Neural cell (in vitro differentiated cells): Measurements from ENCODE around the gene C11orf54. TPM values are rescaled to one million over a fixed set of nuclear protein-coding genes. Genes with fewer than 3 reads are reported as not detected.

Source experiments
- H2AFZ ChIP-seq: fragments of 200-600, 300-800 bp; sonication (generic), shearing (Covaris generic); 2 replicates; pipeline ENCODE4 v1.6.0; 2014; ENCODE audit warnings: low read depth, mild to moderate bottlenecking, antibody characterized with exemption, low read length, moderate library complexity
- H3F3A ChIP-seq: fragments of 200-600 bp; shearing (Covaris generic); 2 replicates; pipeline ENCODE4 v1.6.1; 2016; ENCODE audit warnings: mild to moderate bottlenecking, moderate library complexity, mixed read lengths, antibody characterized with exemption, low read length; ENCODE audit not compliant: insufficient read depth, poor library complexity, severe bottlenecking
- H3K27ac ChIP-seq: fragments of 200-600, 300-800 bp; sonication (generic), shearing (Covaris generic); 2 replicates; pipeline ENCODE4 v1.5.1; 2014; ENCODE audit warnings: mild to moderate bottlenecking, low read length, moderate library complexity
- H3K27me3 ChIP-seq: fragments of 300-800, 200-600 bp; sonication (generic), shearing (Covaris generic); 2 replicates; pipeline ENCODE4 v1.6.0; 2014; ENCODE audit warnings: mild to moderate bottlenecking, low read depth, low read length, moderate library complexity; ENCODE audit not compliant: insufficient read depth
- H3K36me3 ChIP-seq: fragments of 300-800, 200-600 bp; sonication (generic), shearing (Covaris generic); 2 replicates; pipeline ENCODE4 v1.5.1; 2014; ENCODE audit warnings: mild to moderate bottlenecking, antibody characterized with exemption, low read length, moderate library complexity; ENCODE audit not compliant: insufficient read depth
- H3K4me2 ChIP-seq: fragments of 300-800, 200-600 bp; sonication (generic), shearing (Covaris generic); 2 replicates; pipeline ENCODE4 v1.6.0; 2014; ENCODE audit warnings: mild to moderate bottlenecking, low read length
- H3K4me3 ChIP-seq: fragments of 300-800, 200-600 bp; sonication (generic), shearing (Covaris generic); 2 replicates; pipeline ENCODE4 v1.5.1; 2014; ENCODE audit warnings: mild to moderate bottlenecking, low read length, moderate library complexity
- H3K79me2 ChIP-seq: fragments of 200-600 bp; shearing (Covaris generic); replicated peaks from 2 replicates; pipeline ENCODE4 v1.6.0; 2014; ENCODE audit warnings: mild to moderate bottlenecking, low read length, moderate library complexity; ENCODE audit not compliant: insufficient read depth
- H3K9ac ChIP-seq: fragments of 300-800, 200-600 bp; sonication (generic), shearing (Covaris generic); 2 replicates; pipeline ENCODE4 v1.6.1; 2016; ENCODE audit warnings: mild to moderate bottlenecking, low read length, mixed read lengths
- H3K9me2 ChIP-seq: fragments of 200-600 bp; shearing (Covaris generic); 2 replicates; pipeline ENCODE4 v1.6.1; 2016; ENCODE audit warnings: mild to moderate bottlenecking, low read length, mixed read lengths; ENCODE audit not compliant: insufficient read depth
- H3K9me3 ChIP-seq: fragments of 200-600, 300-800 bp; sonication (generic), shearing (Covaris generic); 2 replicates; pipeline ENCODE4 v1.6.1; 2016; ENCODE audit warnings: mild to moderate bottlenecking, mixed run types, low read length, moderate library complexity, mixed read lengths
- H4K20me1 ChIP-seq: fragments of 200-600 bp; shearing (Covaris generic); 2 replicates; pipeline ENCODE4 v1.6.1; 2016; ENCODE audit warnings: mild to moderate bottlenecking, mixed run types; ENCODE audit not compliant: insufficient read depth
- EP300 ChIP-seq: fragments of 450-650 bp; conservative IDR thresholded peaks from 2 replicates; pipeline ENCODE4 v1.6.1; 2014; ENCODE audit warnings: antibody characterized with exemption, mild to moderate bottlenecking, moderate library complexity; ENCODE audit not compliant: poor library complexity, severe bottlenecking
- EZH2 ChIP-seq: fragments of 200-600, 300-800 bp; shearing (Covaris generic), sonication (generic); IDR thresholded peaks from 2 replicates; pipeline ENCODE4 v1.6.1; 2014; ENCODE audit warnings: antibody characterized with exemption, low read length, borderline replicate concordance, mild to moderate bottlenecking; ENCODE audit not compliant: insufficient read depth, poor library complexity, severe bottlenecking
- MXI1 ChIP-seq: fragments of 450-650 bp; conservative IDR thresholded peaks from 2 replicates; pipeline ENCODE4 v1.6.1; 2014; ENCODE audit warnings: antibody characterized with exemption, mild to moderate bottlenecking; ENCODE audit not compliant: poor library complexity, severe bottlenecking
- POLR2AphosphoS5 ChIP-seq: IDR thresholded peaks from 2 replicates; pipeline ENCODE4 v1.6.1; 2012
- RAD21 ChIP-seq: fragments of 450-650 bp; conservative IDR thresholded peaks from 2 replicates; pipeline ENCODE4 v1.6.1; 2014; ENCODE audit warnings: antibody characterized with exemption, mild to moderate bottlenecking, moderate library complexity
- SMC3 ChIP-seq: fragments of 450-650 bp; conservative IDR thresholded peaks from 2 replicates; pipeline ENCODE4 v1.6.1; 2014; ENCODE audit warnings: antibody characterized with exemption, mild to moderate bottlenecking, moderate library complexity; ENCODE audit not compliant: poor library complexity
- TAF1 ChIP-seq: IDR thresholded peaks from 2 replicates; pipeline ENCODE4 v1.6.1; 2012; ENCODE audit warnings: low read depth
- polyA plus RNA-seq: library from polyadenylated mRNA; depleted of rRNA; stranded (reverse); fragments of >200 nt; gene quantifications from 2 replicates; pipeline ENCODE4 v1.2.3, GENCODE V29; 2014
- TF ChIP-seq, protein P1 (sequence below): IDR thresholded peaks from 2 replicates; pipeline ENCODE4 v1.6.1; 2012; ENCODE audit warnings: borderline replicate concordance
- TF ChIP-seq, protein P2 (sequence below): fragments of 450-650 bp; IDR thresholded peaks from 2 replicates; pipeline ENCODE4 v1.5.1; 2014; ENCODE audit warnings: antibody characterized with exemption, mild to moderate bottlenecking, moderate library complexity; ENCODE audit not compliant: poor library complexity, severe bottlenecking

Gene C11orf54
- polyA plus RNA-seq, 1 donor from 2014 or later = 35.0 TPM

DNA sequence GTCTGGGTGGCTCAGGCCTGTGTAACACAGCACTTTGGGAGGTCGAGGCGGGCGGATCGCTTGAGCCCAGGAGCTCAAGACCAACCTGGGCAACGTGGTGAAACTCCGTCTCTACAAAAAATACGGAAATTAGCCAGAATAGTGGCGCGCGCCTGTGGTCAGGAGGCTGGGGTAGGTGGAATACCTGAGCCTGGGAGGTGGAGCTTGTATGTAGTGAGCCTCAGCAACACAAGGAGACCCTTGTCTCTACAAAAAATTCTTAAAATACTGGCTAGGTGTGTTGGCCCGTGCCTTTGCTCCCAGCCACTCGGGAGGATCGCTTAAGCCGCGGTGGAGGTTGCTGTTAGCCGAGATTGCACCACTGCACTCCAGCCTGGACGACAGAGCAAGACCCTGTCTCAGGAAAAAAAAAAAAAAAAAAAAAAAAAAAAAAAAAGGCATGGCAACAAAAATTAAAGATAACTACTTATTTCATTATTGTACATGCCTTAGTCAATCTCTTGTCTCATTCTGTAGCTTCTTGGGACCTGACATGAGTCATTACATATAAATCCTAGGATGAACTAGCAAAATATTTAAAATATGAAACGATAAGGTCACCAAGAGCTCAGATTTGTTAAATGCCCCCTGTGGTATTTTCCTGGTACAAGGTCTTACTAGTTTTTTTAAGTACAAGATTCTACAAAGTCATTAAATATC, 1.3 kb upstream of the C11orf54 start:
- no peaks in the 10 kb centered on the region for H3K9me3 ChIP-seq

DNA sequence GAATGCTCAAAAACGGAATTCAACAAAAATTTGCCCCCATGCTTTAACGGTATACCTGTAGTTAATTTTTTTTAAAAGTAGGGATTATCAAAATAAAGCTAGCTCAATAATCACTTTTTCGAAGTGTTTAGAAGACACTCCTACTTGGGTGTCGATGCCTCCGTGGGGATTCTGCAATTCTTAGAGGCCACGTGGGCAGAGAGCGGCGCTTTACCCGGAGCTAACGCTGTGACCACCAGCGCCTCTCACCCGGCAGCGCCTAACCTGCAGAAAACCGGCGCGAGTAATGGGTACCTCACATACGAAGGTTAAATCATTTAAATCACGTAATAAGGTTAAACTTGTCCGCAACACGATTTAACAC, 760 bp upstream of the C11orf54 start:
- Histone ChIP-seq H3K4me2 (peak overlapping the region; percentile 64), H3F3A (no peaks in the 10 kb centered on the region), H3K36me3 (peaks cover 7% of the 10 kb centered on the region), H3K4me3 (peak overlapping the region; percentile 87), H3K9ac (peak overlapping the region; percentile 92), H3K9me3 (no peaks in the 10 kb centered on the region), H3K27ac (peak overlapping the region; percentile 91), H3K27me3 (no peaks in the 10 kb centered on the region), H3K9me2 (no peaks in the 10 kb centered on the region), H3K79me2 (peaks cover 46% of the 10 kb centered on the region), H4K20me1 (no peaks in the 10 kb centered on the region), H2AFZ (peak overlapping the region; percentile 81)
- TF ChIP-seq MXI1 = peak; percentile 97
- TF ChIP-seq, protein P1, sequence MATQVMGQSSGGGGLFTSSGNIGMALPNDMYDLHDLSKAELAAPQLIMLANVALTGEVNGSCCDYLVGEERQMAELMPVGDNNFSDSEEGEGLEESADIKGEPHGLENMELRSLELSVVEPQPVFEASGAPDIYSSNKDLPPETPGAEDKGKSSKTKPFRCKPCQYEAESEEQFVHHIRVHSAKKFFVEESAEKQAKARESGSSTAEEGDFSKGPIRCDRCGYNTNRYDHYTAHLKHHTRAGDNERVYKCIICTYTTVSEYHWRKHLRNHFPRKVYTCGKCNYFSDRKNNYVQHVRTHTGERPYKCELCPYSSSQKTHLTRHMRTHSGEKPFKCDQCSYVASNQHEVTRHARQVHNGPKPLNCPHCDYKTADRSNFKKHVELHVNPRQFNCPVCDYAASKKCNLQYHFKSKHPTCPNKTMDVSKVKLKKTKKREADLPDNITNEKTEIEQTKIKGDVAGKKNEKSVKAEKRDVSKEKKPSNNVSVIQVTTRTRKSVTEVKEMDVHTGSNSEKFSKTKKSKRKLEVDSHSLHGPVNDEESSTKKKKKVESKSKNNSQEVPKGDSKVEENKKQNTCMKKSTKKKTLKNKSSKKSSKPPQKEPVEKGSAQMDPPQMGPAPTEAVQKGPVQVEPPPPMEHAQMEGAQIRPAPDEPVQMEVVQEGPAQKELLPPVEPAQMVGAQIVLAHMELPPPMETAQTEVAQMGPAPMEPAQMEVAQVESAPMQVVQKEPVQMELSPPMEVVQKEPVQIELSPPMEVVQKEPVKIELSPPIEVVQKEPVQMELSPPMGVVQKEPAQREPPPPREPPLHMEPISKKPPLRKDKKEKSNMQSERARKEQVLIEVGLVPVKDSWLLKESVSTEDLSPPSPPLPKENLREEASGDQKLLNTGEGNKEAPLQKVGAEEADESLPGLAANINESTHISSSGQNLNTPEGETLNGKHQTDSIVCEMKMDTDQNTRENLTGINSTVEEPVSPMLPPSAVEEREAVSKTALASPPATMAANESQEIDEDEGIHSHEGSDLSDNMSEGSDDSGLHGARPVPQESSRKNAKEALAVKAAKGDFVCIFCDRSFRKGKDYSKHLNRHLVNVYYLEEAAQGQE = no peak
- TF ChIP-seq, protein P2, sequence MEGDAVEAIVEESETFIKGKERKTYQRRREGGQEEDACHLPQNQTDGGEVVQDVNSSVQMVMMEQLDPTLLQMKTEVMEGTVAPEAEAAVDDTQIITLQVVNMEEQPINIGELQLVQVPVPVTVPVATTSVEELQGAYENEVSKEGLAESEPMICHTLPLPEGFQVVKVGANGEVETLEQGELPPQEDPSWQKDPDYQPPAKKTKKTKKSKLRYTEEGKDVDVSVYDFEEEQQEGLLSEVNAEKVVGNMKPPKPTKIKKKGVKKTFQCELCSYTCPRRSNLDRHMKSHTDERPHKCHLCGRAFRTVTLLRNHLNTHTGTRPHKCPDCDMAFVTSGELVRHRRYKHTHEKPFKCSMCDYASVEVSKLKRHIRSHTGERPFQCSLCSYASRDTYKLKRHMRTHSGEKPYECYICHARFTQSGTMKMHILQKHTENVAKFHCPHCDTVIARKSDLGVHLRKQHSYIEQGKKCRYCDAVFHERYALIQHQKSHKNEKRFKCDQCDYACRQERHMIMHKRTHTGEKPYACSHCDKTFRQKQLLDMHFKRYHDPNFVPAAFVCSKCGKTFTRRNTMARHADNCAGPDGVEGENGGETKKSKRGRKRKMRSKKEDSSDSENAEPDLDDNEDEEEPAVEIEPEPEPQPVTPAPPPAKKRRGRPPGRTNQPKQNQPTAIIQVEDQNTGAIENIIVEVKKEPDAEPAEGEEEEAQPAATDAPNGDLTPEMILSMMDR = peak; percentile 38

More for the DNA sequence above, 1.3 kb upstream of the C11orf54 start:
- Histone ChIP-seq H3K36me3 (peaks cover 7% of the 10 kb centered on the region), H3K27ac (peak overlapping the region; percentile 91), H4K20me1 (no peaks in the 10 kb centered on the region), H3K9ac (peak overlapping the region; percentile 92), H3K9me2 (no peaks in the 10 kb centered on the region), H3F3A (no peaks in the 10 kb centered on the region), H3K79me2 (peaks cover 46% of the 10 kb centered on the region), H2AFZ (no peak overlapping the region), H3K4me3 (peak overlapping the region; percentile 87), H3K27me3 (no peaks in the 10 kb centered on the region), H3K4me2 (peak overlapping the region; percentile 64)
- TF ChIP-seq SMC3 = no peak
- TF ChIP-seq, protein P2 = no peak
- TF ChIP-seq POLR2AphosphoS5 = no peak
- TF ChIP-seq, protein P1 = no peak
- TF ChIP-seq EP300 = no peak
- no peak for TF ChIP-seq RAD21
- no peak for TF ChIP-seq MXI1
- no peak for TF ChIP-seq TAF1
- no peak for TF ChIP-seq EZH2
